ENCODE measurements around the gene EPB41L4B.

DNA sequence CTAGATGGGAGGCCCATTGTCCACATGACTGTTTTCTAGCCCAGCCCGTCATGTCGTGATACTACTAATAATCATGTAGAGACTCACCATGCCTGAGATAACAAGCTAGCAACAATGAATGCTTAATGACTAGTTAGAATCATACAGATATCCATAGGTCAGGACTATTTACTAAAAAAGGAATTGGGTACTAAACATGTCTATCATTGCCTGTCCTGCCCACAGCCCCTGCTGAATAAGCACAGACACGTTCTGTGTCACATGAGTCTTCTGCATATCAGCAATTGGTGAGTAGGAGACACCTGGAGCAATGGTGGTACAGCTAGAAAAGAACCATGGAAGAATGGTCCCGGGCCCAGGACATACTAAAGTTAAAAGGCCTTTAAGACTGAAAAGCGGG is 171.8 kb downstream of the EPB41L4B start:
- TF ChIP-seq, protein P1, sequence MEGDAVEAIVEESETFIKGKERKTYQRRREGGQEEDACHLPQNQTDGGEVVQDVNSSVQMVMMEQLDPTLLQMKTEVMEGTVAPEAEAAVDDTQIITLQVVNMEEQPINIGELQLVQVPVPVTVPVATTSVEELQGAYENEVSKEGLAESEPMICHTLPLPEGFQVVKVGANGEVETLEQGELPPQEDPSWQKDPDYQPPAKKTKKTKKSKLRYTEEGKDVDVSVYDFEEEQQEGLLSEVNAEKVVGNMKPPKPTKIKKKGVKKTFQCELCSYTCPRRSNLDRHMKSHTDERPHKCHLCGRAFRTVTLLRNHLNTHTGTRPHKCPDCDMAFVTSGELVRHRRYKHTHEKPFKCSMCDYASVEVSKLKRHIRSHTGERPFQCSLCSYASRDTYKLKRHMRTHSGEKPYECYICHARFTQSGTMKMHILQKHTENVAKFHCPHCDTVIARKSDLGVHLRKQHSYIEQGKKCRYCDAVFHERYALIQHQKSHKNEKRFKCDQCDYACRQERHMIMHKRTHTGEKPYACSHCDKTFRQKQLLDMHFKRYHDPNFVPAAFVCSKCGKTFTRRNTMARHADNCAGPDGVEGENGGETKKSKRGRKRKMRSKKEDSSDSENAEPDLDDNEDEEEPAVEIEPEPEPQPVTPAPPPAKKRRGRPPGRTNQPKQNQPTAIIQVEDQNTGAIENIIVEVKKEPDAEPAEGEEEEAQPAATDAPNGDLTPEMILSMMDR (conservative IDR thresholded peaks at IDR 0.05 in 1 of 2, IDR thresholded peaks at IDR 0.05 in 1 of 2; ENCODE audit: extremely low read depth in 1 of 2, insufficient read depth in 1 of 2, low read depth in 1 of 2, low read length in 2 of 2), result no peak
- no peak for TF ChIP-seq EZH2 (IDR thresholded peaks at IDR 0.05; ENCODE audit: borderline replicate concordance, low read length)
